Frontal cortex (tissue), 4 donors: ENCODE measurements around the gene SEL1L. TPM values are rescaled to one million over a fixed set of nuclear protein-coding genes. Genes with fewer than 3 reads are reported as not detected.
"Not testable (repeated sequence)": the region's sequence is repeated elsewhere in the genome, so short reads cannot be mapped to it uniquely, and the experiment has no call there.

ENCODE experiments used
- DNase-seq, 2 donors: peaks; one replicate each; pipeline ENCODE4 v3.0.0; 2012; ENCODE audit warnings: low spot score in 2 of 2
- FAIRE-seq: peaks from 2 replicates; lab custom pipeline; 2012; peaks lifted over from hg19 to GRCh38; lab: Jason Lieb, UNC
- total RNA-seq: library from RNA; depleted of rRNA; stranded (reverse); fragments of >200 nt; gene quantifications from one replicate; pipeline ENCODE4 v1.2.3, GENCODE V29; 2014
- donor health status: control.
- donor health status: control.
- donor health status: control.

SEL1L gene
- total RNA-seq, 1 donor from 2014 or later: 64.0 TPM

DNA sequence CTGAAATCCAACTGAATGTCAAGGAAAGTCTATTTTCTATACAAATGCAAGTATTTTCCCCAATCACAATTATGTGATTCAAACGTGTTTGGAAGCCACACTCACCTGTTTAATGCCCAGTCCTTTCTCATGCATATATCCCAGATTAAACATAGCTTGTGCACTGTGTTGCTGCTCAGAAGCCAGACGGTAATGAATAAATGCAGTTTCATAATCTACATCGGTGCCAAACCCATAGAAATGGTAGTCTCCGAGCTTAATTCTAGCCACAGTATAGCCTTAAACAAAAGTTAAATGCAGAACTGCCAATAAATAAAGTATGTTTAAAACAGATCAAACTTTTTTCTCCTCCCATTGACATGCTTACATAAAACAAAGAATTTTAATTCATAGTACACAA, 49.5 kb downstream of the SEL1L start:
- FAIRE-seq (no peak), DNase-seq (no peak)

GRCh38 chr14:81480741-81481140, 52.9 kb downstream of the SEL1L start:
- no peak for DNase-seq
- no peak for FAIRE-seq

GRCh38 chr14:81478446-81478845, 55.2 kb downstream of the SEL1L start:
- FAIRE-seq: no peak
- no peak for DNase-seq

GRCh38 chr14:81476816-81477215, 56.8 kb downstream of the SEL1L start:
- no peak for DNase-seq
- FAIRE-seq: no peak

- no peak for FAIRE-seq
- no peak for DNase-seq
Observed at GRCh38 chr14:81474685-81475324, 58.8 kb downstream of the SEL1L start.

- FAIRE-seq: no peak
Observed at GRCh38 chr14:81474148-81474492, 59.5 kb downstream of the SEL1L start.

GRCh38 chr14:81473456-81474147, 60.1 kb downstream of the SEL1L start:
- DNase-seq (no peak), FAIRE-seq (no peak)

More at GRCh38 chr14:81474148-81474492, 59.5 kb downstream of the SEL1L start:
- DNase-seq: no peak

GRCh38 chr14:81472096-81472800, 61.4 kb downstream of the SEL1L start:
- FAIRE-seq (no peak), DNase-seq (no peak)

DNA sequence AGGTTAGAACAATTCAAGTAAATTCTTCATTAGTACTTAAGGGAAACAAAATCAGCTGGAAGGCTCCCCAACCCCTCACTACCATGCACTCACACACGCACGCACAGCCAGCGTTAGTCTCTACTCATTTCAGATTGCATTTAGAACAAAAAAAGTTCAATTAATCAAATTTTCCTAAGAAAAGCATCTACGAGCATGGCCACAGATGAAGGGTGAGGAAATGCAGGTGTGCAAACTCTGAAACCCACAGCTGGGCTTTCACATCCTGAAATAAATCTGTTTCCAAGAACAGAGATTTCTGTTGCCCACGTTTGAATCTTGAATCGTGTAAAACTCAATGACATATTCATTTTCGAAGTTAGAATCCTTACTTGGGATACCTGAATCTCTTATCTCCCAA, 62.6 kb downstream of the SEL1L start:
- no peak for DNase-seq
- FAIRE-seq: no peak

GRCh38 chr14:81470557-81470826, 63.2 kb downstream of the SEL1L start:
- DNase-seq, FAIRE-seq: not testable (repeated sequence)

DNA sequence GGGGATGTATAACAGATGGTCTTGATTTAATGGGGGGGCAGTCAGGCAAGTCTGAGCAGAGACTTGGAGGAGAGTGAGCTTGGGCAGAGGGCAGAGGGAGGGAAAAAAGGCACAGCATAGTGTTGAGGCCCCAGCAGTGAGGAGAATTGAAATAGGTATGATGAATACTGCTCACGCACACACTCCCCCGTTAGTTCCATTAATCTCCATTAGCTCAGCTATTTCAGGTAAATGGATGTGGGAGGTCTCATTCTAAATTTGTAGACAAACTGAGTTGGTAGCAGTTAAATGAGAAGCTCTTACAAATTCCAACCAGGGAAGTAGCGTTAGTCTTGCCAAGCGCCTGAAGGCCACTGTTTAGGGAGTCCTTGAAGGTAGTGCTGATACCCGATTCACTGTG, 66.8 kb downstream of the SEL1L start:
- no peak for FAIRE-seq
- DNase-seq: no peak

GRCh38 chr14:81465507-81466228, 68.0 kb downstream of the SEL1L start:
- DNase-seq (no peak), FAIRE-seq (no peak)

GRCh38 chr14:81465003-81465392, 68.7 kb downstream of the SEL1L start:
- not testable (repeated sequence) for DNase-seq, FAIRE-seq

- no peak for FAIRE-seq
- DNase-seq: peak; percentile 51 to 64
Observed at GRCh38 chr14:81464253-81465002, 69.2 kb downstream of the SEL1L start.

DNA sequence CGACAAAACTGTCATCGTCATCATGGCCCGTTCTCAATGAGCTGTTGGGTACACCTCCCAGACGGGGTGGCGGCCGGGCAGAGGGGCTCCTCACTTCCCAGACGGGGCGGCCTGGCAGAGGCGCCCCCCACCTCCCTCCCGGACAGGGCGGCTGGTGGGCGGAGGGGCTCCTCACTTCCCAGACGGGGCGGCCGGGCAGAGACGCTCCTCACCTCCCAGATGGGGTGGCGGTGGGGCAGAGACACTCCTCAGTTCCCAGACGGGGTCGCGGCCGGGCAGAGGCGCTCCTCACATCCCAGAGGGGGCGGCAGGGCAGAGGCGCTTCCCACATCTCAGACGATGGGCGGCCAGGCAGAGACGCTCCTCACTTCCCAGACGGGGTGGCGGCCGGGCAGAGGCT, 71.3 kb downstream of the SEL1L start:
- not testable (repeated sequence) for FAIRE-seq, DNase-seq

DNA sequence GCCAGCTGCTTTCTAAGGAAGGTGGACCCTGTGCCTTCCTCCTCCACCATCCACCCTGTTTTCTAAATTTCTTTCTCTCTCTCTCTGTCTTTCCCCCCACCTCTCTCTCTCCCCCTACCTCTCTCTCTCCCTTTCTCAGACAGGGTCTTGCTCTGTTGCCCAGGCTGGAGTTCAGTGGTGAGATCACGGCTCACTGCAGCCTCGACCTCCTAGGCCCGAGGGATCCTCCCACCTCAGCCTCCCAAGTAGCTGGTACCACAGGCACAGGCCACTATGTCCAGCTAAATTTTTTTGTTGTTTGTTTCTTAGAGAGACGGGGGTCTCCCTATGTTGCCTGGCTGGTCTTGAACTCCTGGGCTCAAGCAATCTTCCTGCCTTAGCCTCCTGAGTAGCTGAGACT, 73.7 kb downstream of the SEL1L start:
- FAIRE-seq: no peak
- DNase-seq: no peak

- no peak for DNase-seq
- no peak for FAIRE-seq
Observed at GRCh38 chr14:81458352-81458751, 75.3 kb downstream of the SEL1L start.

DNA sequence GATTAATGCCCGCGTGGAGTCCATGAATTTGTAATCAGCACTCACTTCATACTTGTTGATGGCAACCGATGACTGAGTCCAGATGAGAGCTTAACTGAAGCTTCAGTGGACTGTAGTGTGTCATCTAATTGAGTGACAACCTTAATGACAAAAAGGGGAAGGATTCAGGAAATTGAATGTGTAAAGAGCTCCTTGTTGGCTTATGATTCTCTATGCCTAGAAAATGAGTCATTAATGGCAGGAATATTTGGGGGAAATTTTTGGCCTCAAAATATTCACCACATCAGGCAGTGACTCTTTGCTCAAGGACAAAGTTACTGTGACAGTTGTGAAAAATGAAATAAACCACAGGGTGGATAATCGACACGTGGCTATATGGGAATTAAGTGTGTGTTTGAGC, 78.3 kb downstream of the SEL1L start:
- DNase-seq (no peak), FAIRE-seq (no peak)

DNA sequence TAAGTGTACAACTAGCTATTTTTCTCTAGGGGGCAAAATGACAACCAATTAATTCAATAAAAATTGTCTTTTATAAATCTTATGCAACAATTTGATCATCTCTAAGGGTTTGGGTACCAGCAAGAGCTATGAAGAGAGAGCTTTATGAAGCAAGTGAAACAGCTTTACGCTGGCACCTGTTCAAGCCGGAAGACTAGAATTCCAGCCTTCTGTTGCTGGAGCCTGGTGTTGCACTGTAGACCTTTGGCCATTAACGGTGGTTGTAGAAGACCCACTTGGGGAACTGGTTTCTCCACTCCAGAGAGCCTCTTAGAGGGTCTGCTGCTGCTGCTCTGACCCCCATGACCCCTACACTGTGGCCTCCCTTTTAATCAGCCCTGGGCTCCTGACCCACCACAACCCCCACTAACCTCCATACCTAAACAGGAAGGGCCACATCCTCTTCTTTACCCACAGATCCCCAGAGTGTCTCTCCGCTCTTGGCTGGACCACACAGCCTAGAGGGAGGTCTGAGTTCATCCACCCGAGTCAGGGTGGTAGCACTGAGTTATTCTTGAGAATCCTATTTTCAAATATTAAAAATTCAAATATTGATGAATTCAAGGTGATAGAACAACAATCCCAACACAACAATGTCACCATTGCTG, 79.0 kb downstream of the SEL1L start:
- FAIRE-seq (no peak), DNase-seq (no peak)
